Measurements from ENCODE around the gene PLEKHG2.
"Not testable (repeated sequence)": the region's sequence is repeated elsewhere in the genome, so short reads cannot be mapped to it uniquely, and the experiment has no call there.

Gene PLEKHG2

GRCh38 chr19:39445196-39446111, 33.0 kb downstream of the PLEKHG2 start, which contains the start of gene SUPT5H:
TSS of gene SUPT5H (plus strand) at chr19:39445582. CDS start at chr19:39445891, 309 bp downstream.
- H3K27me3 ChIP-seq (ENCODE audit: insufficient read depth, low read length): no peaks in the 10 kb centered on the region
- peak within 1 kb of the TSS; percentile 96 for H3K9ac ChIP-seq (ENCODE audit: low read depth, low read length)
- H3K9me3 ChIP-seq (ENCODE audit: insufficient read depth, low read depth, low read length): no peaks in the 10 kb centered on the region
- peak within 1 kb of the TSS; percentile 94 for H3K4me3 ChIP-seq (ENCODE audit: low read length)
- peak within 1 kb of the TSS; percentile 92 for H3K27ac ChIP-seq (ENCODE audit: low read depth, low read length)
- no peaks in the 10 kb centered on the region for H3K4me1 ChIP-seq (ENCODE audit: insufficient read depth, low read length)
- under 1% methylated on average over 68 of the region's 68 CpGs for WGBS
- peaks cover 17% of the 10 kb centered on the region for H3K36me3 ChIP-seq (ENCODE audit: insufficient read depth, low read length)

GRCh38 chr19:39446365-39447084, 34.1 kb downstream of the PLEKHG2 start:
- Histone ChIP-seq H3K27me3 (ENCODE audit: insufficient read depth, low read length) (no peaks in the 10 kb centered on the region), H3K4me1 (ENCODE audit: insufficient read depth, low read length) (no peaks in the 10 kb centered on the region), H3K9me3 (ENCODE audit: insufficient read depth, low read depth, low read length) (no peaks in the 10 kb centered on the region), H3K36me3 (ENCODE audit: insufficient read depth, low read length) (peaks cover 18% of the 10 kb centered on the region), H3K9ac (ENCODE audit: low read depth, low read length) (peak overlapping the region; percentile 96), H3K27ac (ENCODE audit: low read depth, low read length) (no peak overlapping the region), H3K4me3 (ENCODE audit: low read length) (peak overlapping the region; percentile 94)
- WGBS: 92% methylated on average over 16 of the region's 16 CpGs

GRCh38 chr19:39448271-39448670, 35.8 kb downstream of the PLEKHG2 start:
- no peak overlapping the region for H3K4me3 ChIP-seq (ENCODE audit: low read length)
- H3K27ac ChIP-seq (ENCODE audit: low read depth, low read length): no peak overlapping the region
- H3K9me3 ChIP-seq (ENCODE audit: insufficient read depth, low read depth, low read length): no peaks in the 10 kb centered on the region
- 96% methylated on average over 3 of the region's 3 CpGs for WGBS
- no peaks in the 10 kb centered on the region for H3K4me1 ChIP-seq (ENCODE audit: insufficient read depth, low read length)
- peaks cover 28% of the 10 kb centered on the region for H3K36me3 ChIP-seq (ENCODE audit: insufficient read depth, low read length)
- no peak overlapping the region for H3K9ac ChIP-seq (ENCODE audit: low read depth, low read length)
- no peaks in the 10 kb centered on the region for H3K27me3 ChIP-seq (ENCODE audit: insufficient read depth, low read length)

- H3K9ac ChIP-seq (ENCODE audit: low read depth, low read length): no peak overlapping the region
- H3K27ac ChIP-seq (ENCODE audit: low read depth, low read length): no peak overlapping the region
- 90% methylated on average over 8 of the region's 8 CpGs for WGBS
- H3K4me1 ChIP-seq (ENCODE audit: insufficient read depth, low read length): no peaks in the 10 kb centered on the region
- H3K27me3 ChIP-seq (ENCODE audit: insufficient read depth, low read length): no peaks in the 10 kb centered on the region
- peaks cover 37% of the 10 kb centered on the region for H3K36me3 ChIP-seq (ENCODE audit: insufficient read depth, low read length)
- H3K9me3 ChIP-seq (ENCODE audit: insufficient read depth, low read depth, low read length): no peaks in the 10 kb centered on the region
- no peak overlapping the region for H3K4me3 ChIP-seq (ENCODE audit: low read length)
Observed at GRCh38 chr19:39449116-39449797, 36.8 kb downstream of the PLEKHG2 start.

GRCh38 chr19:39451257-39451656, 38.8 kb downstream of the PLEKHG2 start:
- 98% methylated on average over 8 of the region's 8 CpGs for whole genome bisulfite sequencing

GRCh38 chr19:39463403-39463802, 50.9 kb downstream of the PLEKHG2 start:
- H3K4me1 ChIP-seq (ENCODE audit: insufficient read depth, low read length): no peaks in the 10 kb centered on the region
- H3K27me3 ChIP-seq (ENCODE audit: insufficient read depth, low read length): no peaks in the 10 kb centered on the region
- 92% methylated on average over 3 of the region's 3 CpGs for WGBS
- H3K27ac ChIP-seq (ENCODE audit: low read depth, low read length): no peak overlapping the region
- H3K9me3 ChIP-seq (ENCODE audit: insufficient read depth, low read depth, low read length): no peaks in the 10 kb centered on the region
- H3K4me3 ChIP-seq (ENCODE audit: low read length): no peak overlapping the region
- no peak overlapping the region for H3K9ac ChIP-seq (ENCODE audit: low read depth, low read length)
- peaks cover 84% of the 10 kb centered on the region for H3K36me3 ChIP-seq (ENCODE audit: insufficient read depth, low read length)

More at GRCh38 chr19:39451257-39451656, 38.8 kb downstream of the PLEKHG2 start:
- H3K27me3 ChIP-seq (ENCODE audit: insufficient read depth, low read length); H3K4me1 ChIP-seq (ENCODE audit: insufficient read depth, low read length); H3K27ac ChIP-seq (ENCODE audit: low read depth, low read length); H3K9ac ChIP-seq (ENCODE audit: low read depth, low read length); H3K4me3 ChIP-seq (ENCODE audit: low read length); H3K9me3 ChIP-seq (ENCODE audit: insufficient read depth, low read depth, low read length): not testable (repeated sequence)
- peaks cover 45% of the 10 kb centered on the region for H3K36me3 ChIP-seq (ENCODE audit: insufficient read depth, low read length)

- Histone ChIP-seq H3K9me3 (ENCODE audit: insufficient read depth, low read depth, low read length) (no peaks in the 10 kb centered on the region), H3K9ac (ENCODE audit: low read depth, low read length) (no peak overlapping the region), H3K27me3 (ENCODE audit: insufficient read depth, low read length) (no peaks in the 10 kb centered on the region), H3K4me1 (ENCODE audit: insufficient read depth, low read length) (no peaks in the 10 kb centered on the region), H3K36me3 (ENCODE audit: insufficient read depth, low read length) (peaks cover 85% of the 10 kb centered on the region), H3K27ac (ENCODE audit: low read depth, low read length) (no peak overlapping the region), H3K4me3 (ENCODE audit: low read length) (no peak overlapping the region)
- 95% methylated on average over 17 of the region's 18 CpGs for WGBS
Observed at GRCh38 chr19:39465956-39466747, 53.7 kb downstream of the PLEKHG2 start.

- Histone ChIP-seq H3K4me1 (ENCODE audit: insufficient read depth, low read length) (no peaks in the 10 kb centered on the region), H3K9me3 (ENCODE audit: insufficient read depth, low read depth, low read length) (no peaks in the 10 kb centered on the region), H3K36me3 (ENCODE audit: insufficient read depth, low read length) (peaks cover 94% of the 10 kb centered on the region), H3K4me3 (ENCODE audit: low read length) (no peak overlapping the region), H3K27me3 (ENCODE audit: insufficient read depth, low read length) (no peaks in the 10 kb centered on the region), H3K27ac (ENCODE audit: low read depth, low read length) (no peak overlapping the region), H3K9ac (ENCODE audit: low read depth, low read length) (no peak overlapping the region)
- WGBS: 98% methylated on average over 7 of the region's 7 CpGs
Observed at GRCh38 chr19:39467941-39468340, 55.5 kb downstream of the PLEKHG2 start.

GRCh38 chr19:39469036-39469435, 56.6 kb downstream of the PLEKHG2 start:
- H3K27ac ChIP-seq (ENCODE audit: low read depth, low read length): no peak overlapping the region
- WGBS: 95% methylated on average over 11 of the region's 11 CpGs
- H3K9me3 ChIP-seq (ENCODE audit: insufficient read depth, low read depth, low read length): no peaks in the 10 kb centered on the region

GRCh38 chr19:39469567-39469966, 57.1 kb downstream of the PLEKHG2 start:
- Histone ChIP-seq H3K27me3 (ENCODE audit: insufficient read depth, low read length) (no peaks in the 10 kb centered on the region), H3K36me3 (ENCODE audit: insufficient read depth, low read length) (peaks cover 98% of the 10 kb centered on the region), H3K9ac (ENCODE audit: low read depth, low read length) (no peak overlapping the region), H3K9me3 (ENCODE audit: insufficient read depth, low read depth, low read length) (no peaks in the 10 kb centered on the region), H3K4me3 (ENCODE audit: low read length) (no peak overlapping the region), H3K27ac (ENCODE audit: low read depth, low read length) (no peak overlapping the region), H3K4me1 (ENCODE audit: insufficient read depth, low read length) (no peaks in the 10 kb centered on the region)
- WGBS: 85% methylated on average over 6 of the region's 6 CpGs

More at GRCh38 chr19:39469036-39469435, 56.6 kb downstream of the PLEKHG2 start:
- peaks cover 96% of the 10 kb centered on the region for H3K36me3 ChIP-seq (ENCODE audit: insufficient read depth, low read length)
- no peak overlapping the region for H3K4me3 ChIP-seq (ENCODE audit: low read length)
- no peaks in the 10 kb centered on the region for H3K4me1 ChIP-seq (ENCODE audit: insufficient read depth, low read length)
- H3K9ac ChIP-seq (ENCODE audit: low read depth, low read length): no peak overlapping the region
- H3K27me3 ChIP-seq (ENCODE audit: insufficient read depth, low read length): no peaks in the 10 kb centered on the region

Data from HUES64 (cell line).